ENCODE data around the gene MRPL32. TPM values are rescaled to one million over a fixed set of nuclear protein-coding genes. Genes with fewer than 3 reads are reported as not detected.
A peak's percentile ranks its signal among the peaks of the same experiment; 100 is the strongest.

MRPL32 gene
- total RNA-seq, 1 experiment from 2014 or later: 101 TPM

DNA sequence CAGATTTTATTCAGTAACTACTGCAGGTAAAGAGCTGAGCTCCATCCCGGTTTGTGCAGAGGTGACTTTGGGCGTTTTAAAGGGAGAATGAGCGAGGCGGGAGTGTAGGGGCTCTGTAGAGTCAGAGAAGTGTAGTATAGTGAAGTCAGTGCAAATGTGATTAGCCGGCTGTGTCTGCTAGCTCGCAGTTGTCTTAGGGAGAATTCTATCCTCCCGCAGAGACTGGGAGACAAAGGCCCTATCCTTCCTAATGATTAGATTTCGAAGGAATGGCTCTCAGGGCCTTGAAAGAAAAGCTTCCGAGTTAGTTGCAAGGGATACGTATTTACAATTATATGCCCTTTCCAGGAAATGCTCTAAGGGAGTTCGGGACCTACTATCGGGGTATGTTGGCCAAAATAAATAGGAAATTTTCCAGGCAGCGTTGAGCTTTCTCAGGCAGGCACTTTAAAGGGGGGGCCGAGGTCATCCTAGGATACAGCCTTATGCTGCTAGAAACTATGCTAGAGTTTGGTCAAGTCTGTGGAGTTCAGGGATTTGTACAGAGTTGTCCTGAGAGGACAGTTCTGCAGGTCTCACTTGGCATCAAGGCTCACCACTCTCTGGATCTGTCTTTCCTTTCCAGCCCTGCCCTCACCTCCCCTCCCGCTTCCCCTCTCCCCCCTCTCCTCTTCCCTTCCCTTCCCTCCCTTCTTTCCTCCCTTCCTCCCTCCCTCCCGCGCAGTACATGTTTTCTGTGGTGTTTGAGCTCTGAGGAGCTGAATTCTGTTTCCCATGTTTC, 825 bp downstream of the MRPL32 start:
- Histone ChIP-seq H3K79me2 (ENCODE audit: insufficient read depth, low read length) (peaks cover 47% of the 10 kb centered on the region), H3K18ac (ENCODE audit: insufficient read length, low read depth, low read length) (no peak overlapping the region), H3K14ac (ENCODE audit: insufficient read depth, low read length) (no peak overlapping the region), H4K20me1 (ENCODE audit: control insufficient read depth, insufficient read depth, insufficient read length) (no peaks in the 10 kb centered on the region), H3K4me2 (ENCODE audit: insufficient read depth, insufficient read length, low read length) (peak overlapping the region; percentile 80), H3K23me2 (ENCODE audit: insufficient read length, low read depth, low read length, poor library complexity, severe bottlenecking) (peaks cover 11% of the 10 kb centered on the region), H3K27me3 (ENCODE audit: insufficient read depth, low read length) (no peaks in the 10 kb centered on the region), H2BK120ac (ENCODE audit: low read depth, low read length, poor library complexity, severe bottlenecking) (no peak overlapping the region), H3K9me3 (ENCODE audit: control insufficient read depth, low read depth, low read length) (no peaks in the 10 kb centered on the region), H2AK5ac (ENCODE audit: insufficient read length, low read length) (no peak overlapping the region), H2AFZ (ENCODE audit: low read length) (no peak overlapping the region), H2BK15ac (ENCODE audit: low read depth, low read length) (no peak overlapping the region), H3K4me1 (ENCODE audit: insufficient read depth, low read length) (no peaks in the 10 kb centered on the region), H3K79me1 (ENCODE audit: insufficient read depth, low read depth, low read length, poor library complexity, severe bottlenecking) (no peaks in the 10 kb centered on the region), H3K27ac (ENCODE audit: insufficient read length, low read depth, low read length) (no peak overlapping the region), H2BK5ac (ENCODE audit: insufficient read length, low read length) (no peak overlapping the region), H3K56ac (ENCODE audit: insufficient read length, low read depth, low read length) (no peak overlapping the region), H3K9ac (ENCODE audit: extremely low read depth, insufficient read length, low read length) (peak overlapping the region; percentile 91), H2BK12ac (ENCODE audit: insufficient read length, low read depth, low read length) (no peak overlapping the region), H3T11ph (ENCODE audit: low read length) (no peak overlapping the region), H4K91ac (ENCODE audit: insufficient read length, low read depth, low read length) (no peak overlapping the region), H2BK20ac (ENCODE audit: low read depth, low read length, poor library complexity, severe bottlenecking) (no peak overlapping the region), H4K5ac (ENCODE audit: insufficient read length, low read depth, low read length) (no peak overlapping the region), H3K4ac (ENCODE audit: low read depth, low read length) (no peak overlapping the region), H3K23ac (ENCODE audit: insufficient read length, low read depth, low read length) (no peak overlapping the region), H4K8ac (replicated peaks; ENCODE audit: insufficient read length, low read depth, low read length) (no peak overlapping the region)
- TF ChIP-seq CTCF (conservative IDR thresholded peaks at IDR 0.05): no peak
- Mint-ChIP-seq H3K4me1 (peaks cover 17 to 18% of the 10 kb centered on the region in 2 experiments), H3K9me3 (peaks cover 0 to 3% of the 10 kb centered on the region in 2 experiments; a peak in 1 of 5 replicates), H3K27me3 (ENCODE audit: low read depth) (0 out of 2 replicates have a peak, but pooled peaks cover 2% of the 10 kb centered on the region), H3K27ac (peak overlapping the region; percentile 94 to 99 (median 99)), H3K36me3 (ENCODE audit: insufficient read depth in 1 of 3, low read depth in 3 of 3) (peaks cover 15 to 42% (median 34%) of the 10 kb centered on the region in 3 experiments), H3K4me3 (peak overlapping the region; percentile 97 to 100)
- no CpG with 5 or more reads among the region's 17 CpGs for WGBS (ENCODE audit: extremely low coverage, insufficient read length, low lambda C conversion rate)
- no peak for DNase-seq

Measured in H9 (cell line).